HG02678 (cell line): ENCODE measurements around the gene ERCC8.

Experiments
- ATAC-seq: cut with Tn5 transposase; IDR thresholded peaks from one replicate; pipeline ENCODE4 v1.9.1; 2021; ENCODE audit warnings: mild to moderate bottlenecking, moderate library complexity; ENCODE audit not compliant: unreplicated experiment

ERCC8 gene

DNA sequence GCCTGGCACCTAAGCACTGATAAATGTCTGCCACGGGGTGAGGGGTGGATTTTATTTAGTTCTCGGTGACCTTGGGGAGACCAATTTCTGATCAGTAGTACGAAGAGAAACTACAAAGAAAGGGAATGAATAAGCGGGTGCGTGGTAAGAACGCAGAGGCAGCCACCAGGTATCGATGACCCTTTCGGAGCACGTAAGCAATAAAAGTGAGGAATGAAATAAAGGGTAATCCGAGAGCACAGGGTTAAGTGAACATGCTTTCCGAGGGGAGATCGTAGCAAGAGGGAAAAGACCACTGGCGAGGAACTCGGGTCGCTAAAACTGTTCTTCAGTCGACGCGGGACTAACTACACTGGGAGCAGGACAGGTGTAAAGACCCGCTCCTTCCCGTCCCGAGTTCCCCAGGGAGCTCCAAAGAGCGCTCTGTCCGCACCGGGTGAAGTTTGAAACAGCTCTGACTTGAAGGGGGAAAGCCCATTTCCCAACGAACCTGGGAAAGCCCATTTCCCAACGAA, 101.9 kb downstream of the ERCC8 start:
- no peak for ATAC-seq

DNA sequence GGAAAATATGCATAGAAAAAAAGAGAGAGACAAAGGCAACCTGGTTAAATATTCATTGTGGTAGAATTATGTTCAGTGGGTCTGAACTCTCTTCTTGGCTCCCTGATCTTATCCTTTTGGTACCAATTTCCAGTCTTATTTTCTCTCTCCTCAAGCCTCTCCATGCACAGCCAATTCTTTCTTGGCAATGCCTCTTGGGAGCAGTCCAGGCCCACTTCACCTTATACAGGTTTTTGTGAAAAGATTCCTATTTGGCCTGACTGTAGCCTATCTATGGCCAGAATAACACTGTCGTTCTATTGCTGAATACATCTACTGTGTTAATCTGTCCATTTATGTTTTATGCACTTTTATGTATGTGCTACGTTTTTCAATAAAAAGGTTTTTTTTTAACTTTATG, 103.5 kb downstream of the ERCC8 start:
- no peak for ATAC-seq

- no peak for ATAC-seq
Measured at GRCh38 chr5:60836131-60836530, 108.7 kb downstream of the ERCC8 start.

DNA sequence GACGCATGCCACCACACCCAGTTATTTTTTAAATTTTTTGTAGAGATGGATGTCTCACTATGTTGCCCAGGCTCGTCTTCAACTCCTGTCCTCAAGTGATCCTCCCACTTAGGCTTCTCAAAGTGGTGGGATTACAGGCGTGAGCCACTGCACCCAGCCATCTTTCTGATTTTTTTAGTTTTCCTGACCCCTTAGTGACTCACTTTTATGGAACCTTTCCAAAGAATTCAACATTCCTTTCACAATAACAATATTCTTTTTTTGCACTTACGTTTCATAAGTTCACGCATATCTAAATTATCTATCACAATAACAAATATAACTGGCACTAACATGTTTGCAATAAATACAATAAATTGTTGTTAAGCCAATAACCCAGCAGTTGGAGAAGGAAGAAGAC, 109.3 kb downstream of the ERCC8 start:
- no peak for ATAC-seq

- no peak for ATAC-seq
Measured at GRCh38 chr5:60833520-60833919, 111.3 kb downstream of the ERCC8 start.

DNA sequence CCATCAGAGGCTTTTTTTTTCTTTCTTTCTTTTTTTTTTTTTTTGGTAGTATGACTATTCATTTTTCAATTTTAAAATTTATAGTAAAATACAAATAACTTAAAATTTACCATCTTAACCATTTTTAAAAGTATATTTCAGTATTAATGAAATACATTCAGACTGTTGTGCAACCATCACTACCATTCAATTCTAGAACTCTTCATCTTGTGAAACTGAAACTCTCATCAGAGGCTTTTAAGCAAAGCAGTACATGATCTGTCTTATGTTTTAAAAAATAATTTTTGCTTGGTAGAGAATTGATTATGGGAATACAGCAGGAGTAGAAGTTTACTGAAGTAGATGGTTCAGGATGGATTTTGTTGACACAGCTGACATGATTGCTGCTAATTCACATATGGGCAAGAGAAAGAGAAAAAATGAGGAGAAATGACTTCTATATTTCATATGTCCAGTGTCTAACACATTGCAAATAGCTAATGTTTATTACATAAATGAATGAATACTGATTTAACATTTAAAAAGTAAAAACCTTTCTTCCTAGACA, 114.2 kb downstream of the ERCC8 start:
- peak; percentile 54 for ATAC-seq

DNA sequence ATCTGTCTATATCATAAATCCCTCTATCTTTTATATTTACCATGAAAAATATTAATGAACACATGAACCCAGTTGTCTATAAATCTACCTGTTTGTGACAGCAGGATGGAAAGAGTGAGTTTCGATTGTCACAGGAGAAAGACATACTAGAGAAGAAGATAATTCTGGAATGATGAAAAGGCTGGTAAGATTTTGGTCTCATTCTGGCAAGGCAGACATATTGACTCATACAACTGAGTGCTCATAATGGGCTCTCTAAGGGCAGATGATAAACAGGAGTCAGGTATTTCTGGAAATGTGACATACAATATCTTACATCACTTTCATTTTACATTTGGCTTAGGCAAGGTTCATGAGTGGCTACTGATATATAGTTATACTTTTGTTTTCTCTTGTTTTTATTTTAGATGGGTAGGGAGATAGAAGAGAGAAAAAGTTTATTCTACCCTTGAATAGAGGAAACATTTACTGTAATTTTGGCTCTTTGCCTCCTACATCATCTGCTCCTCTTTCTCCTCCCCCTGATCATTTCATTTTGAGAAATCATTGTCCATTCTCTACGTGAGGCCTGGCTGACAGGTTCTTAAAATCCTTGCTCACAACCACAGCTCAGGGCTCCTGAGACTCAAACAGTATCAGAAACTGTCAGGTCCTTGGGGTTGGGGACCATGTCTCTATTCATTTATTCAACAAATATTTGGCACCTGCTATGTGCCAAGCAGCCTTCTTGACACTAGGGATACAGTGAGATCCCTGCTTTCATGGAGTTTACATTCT, 115.2 kb downstream of the ERCC8 start:
- no peak for ATAC-seq

DNA sequence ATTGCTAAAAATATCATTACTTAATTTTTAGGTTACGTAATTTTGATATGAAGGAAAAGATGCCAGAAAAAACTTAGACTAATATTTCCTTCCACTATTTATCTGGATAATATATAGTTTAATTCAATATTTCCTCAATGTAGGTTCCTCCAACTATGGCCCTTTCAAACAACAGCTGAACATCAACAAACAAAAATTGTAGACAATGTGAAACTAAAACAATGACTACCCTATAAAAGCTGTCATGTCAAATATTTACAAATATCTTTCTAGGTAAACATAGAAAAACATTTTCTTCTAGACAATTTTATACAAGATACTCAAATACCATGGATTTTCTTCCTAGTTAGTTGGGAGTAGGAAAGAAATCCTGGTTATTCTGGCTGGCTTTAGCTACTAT, 117.7 kb downstream of the ERCC8 start:
- ATAC-seq = no peak

GRCh38 chr5:60826653-60827052, 118.2 kb downstream of the ERCC8 start:
- ATAC-seq = peak; percentile 79
